Stomach (tissue), 9 donors: Measurements from ENCODE around the gene SLC32A1. TPM values are rescaled to one million over a fixed set of nuclear protein-coding genes. Genes with fewer than 3 reads are reported as not detected.

Experiments used
- DNase-seq, 2 donors: peaks; one replicate each; pipeline versions ENCODE4 v3.0.0 to v3.0.0-alpha.2; 2013 to 2019
- H3K27ac ChIP-seq, 5 donors: fragments of 200-600 bp in 4 of 5; sonication (generic) in 4 of 5; one replicate each; pipeline ENCODE4 v1.5.1; 2013 to 2019; ENCODE audit warnings: mild to moderate bottlenecking in 1 of 5, moderate library complexity in 1 of 5
- H3K27me3 ChIP-seq, 3 donors: fragments of 200-600 bp; sonication (generic); one replicate each; pipeline ENCODE4 v1.5.1; 2017 to 2019; ENCODE audit warnings: mixed run types in 1 of 3
- H3K36me3 ChIP-seq, 4 donors: fragments of 200-600 bp; sonication (generic); 1 replicate in 3 of 4; 2 replicates in 1 of 4; pipeline ENCODE4 v1.5.1; 2016 to 2019
- H3K4me1 ChIP-seq, 4 donors: fragments of 200-600 bp; sonication (generic); one replicate each; pipeline ENCODE4 v1.5.1; 2016 to 2019
- H3K4me3 ChIP-seq, 4 donors: fragments of 200-600 bp; sonication (generic) in 3 of 4; one replicate each; pipeline ENCODE4 v1.5.1; 2016 to 2019; ENCODE audit warnings: mild to moderate bottlenecking in 1 of 4
- H3K9me3 ChIP-seq, 4 donors: fragments of 200-600 bp; sonication (generic); one replicate each; pipeline ENCODE4 v1.5.1; 2016 to 2019
- EP300 ChIP-seq: sonication (generic); formaldehyde crosslinking; IDR thresholded peaks from one replicate; pipeline ENCODE4 v1.6.1; 2017; ENCODE audit warnings: antibody characterized with exemption
- POLR2A ChIP-seq, 4 donors: fragments of 450-650 bp; IDR thresholded peaks; one replicate each; pipeline ENCODE4 v1.6.1; 2016; ENCODE audit warnings: antibody characterized with exemption in 4 of 4, control low read depth in 2 of 4, mild to moderate bottlenecking in 1 of 4, moderate library complexity in 1 of 4
- POLR2AphosphoS5 ChIP-seq, 3 donors: sonication (generic); formaldehyde crosslinking; IDR thresholded peaks; one replicate each; pipeline ENCODE4 v1.6.1; 2016; ENCODE audit warnings: antibody characterized with exemption in 3 of 3
- WGBS, 5 donors: extraction: QIAGEN DNeasy Blood & Tissue Kit in 3 of 5; methylation state at CpG; one replicate each; pipeline versions ENCODE4 v1.1.5 to v1.1.7; 2013 to 2018; 5-methylcytosine and 5-hydroxymethylcytosine counted together
- intact Hi-C: fragments of 100-400 bp; cut with DNase I; formaldehyde crosslinking; loops from one replicate; pipeline ENCODE4 v1.15.1; 2023; ENCODE audit warnings: low total_unique reads
- polyA plus RNA-seq, 3 donors: library from polyadenylated mRNA; stranded (reverse); fragments of 200-250 nt; gene quantifications; one replicate each; pipeline ENCODE4 v1.2.3, GENCODE V29; 2013
- total RNA-seq, 5 donors: library from RNA; depleted of rRNA; stranded (reverse); fragments of >200 nt; gene quantifications; one replicate each; pipeline versions ENCODE4 v1.1.0 to v1.2.3, GENCODE V29; 2014 to 2016
- TF ChIP-seq, protein P1 (sequence below), 7 experiments: fragments of 450-650 bp in 4 of 7; fragments of 200-600 bp in 3 of 7; sonication (generic) in 3 of 7; IDR thresholded peaks; one replicate each; pipeline ENCODE4 v1.5.1; 2016 to 2019; ENCODE audit warnings: antibody characterized with exemption in 7 of 7, control low read depth in 2 of 7, mild to moderate bottlenecking in 1 of 7
- donor health status: healthy with polysubstance abuse.
- donor health status: Bipolar disorder and iron deficiency.
- donor health status: healthy.

Gene SLC32A1
- total and polyA plus RNA-seq, 8 donors, result not detected

DNA sequence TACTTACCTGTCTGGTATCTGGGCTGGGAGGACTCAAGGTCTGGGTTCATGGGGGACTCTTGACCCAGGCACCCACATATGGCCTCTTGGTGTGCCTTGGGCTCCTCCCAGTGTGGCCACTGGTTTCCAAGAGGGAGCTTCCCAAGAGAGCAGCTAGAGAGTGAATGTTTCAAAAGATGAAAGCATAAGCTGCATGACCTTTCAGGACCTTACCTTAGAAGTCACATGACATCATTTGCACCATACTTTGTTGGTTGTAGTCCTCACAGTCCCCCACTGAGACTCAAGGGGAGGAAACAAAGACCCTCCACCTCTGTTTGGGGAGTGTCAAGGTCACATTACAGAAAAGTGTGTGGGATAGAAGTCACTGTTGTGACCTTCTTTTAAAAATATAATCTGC lies 37.9 kb downstream of the SLC32A1 start:
- Histone ChIP-seq H3K27me3 (no peaks in the 10 kb centered on the region), H3K4me1 (peaks cover 0 to 9% (median 3%) of the 10 kb centered on the region in 4 donors), H3K27ac (no peak overlapping the region), H3K4me3 (no peak overlapping the region), H3K36me3 (peaks cover 39 to 100% (median 99%) of the 10 kb centered on the region in 4 donors), H3K9me3 (no peaks in the 10 kb centered on the region)
- no peak for DNase-seq
- intact Hi-C loops, result no loop called here
- no peak for TF ChIP-seq POLR2A (IDR thresholded peaks at IDR 0.05)
- no peak for TF ChIP-seq EP300
- no peak for TF ChIP-seq POLR2AphosphoS5 (IDR thresholded peaks at IDR 0.05)
- TF ChIP-seq, protein P1, sequence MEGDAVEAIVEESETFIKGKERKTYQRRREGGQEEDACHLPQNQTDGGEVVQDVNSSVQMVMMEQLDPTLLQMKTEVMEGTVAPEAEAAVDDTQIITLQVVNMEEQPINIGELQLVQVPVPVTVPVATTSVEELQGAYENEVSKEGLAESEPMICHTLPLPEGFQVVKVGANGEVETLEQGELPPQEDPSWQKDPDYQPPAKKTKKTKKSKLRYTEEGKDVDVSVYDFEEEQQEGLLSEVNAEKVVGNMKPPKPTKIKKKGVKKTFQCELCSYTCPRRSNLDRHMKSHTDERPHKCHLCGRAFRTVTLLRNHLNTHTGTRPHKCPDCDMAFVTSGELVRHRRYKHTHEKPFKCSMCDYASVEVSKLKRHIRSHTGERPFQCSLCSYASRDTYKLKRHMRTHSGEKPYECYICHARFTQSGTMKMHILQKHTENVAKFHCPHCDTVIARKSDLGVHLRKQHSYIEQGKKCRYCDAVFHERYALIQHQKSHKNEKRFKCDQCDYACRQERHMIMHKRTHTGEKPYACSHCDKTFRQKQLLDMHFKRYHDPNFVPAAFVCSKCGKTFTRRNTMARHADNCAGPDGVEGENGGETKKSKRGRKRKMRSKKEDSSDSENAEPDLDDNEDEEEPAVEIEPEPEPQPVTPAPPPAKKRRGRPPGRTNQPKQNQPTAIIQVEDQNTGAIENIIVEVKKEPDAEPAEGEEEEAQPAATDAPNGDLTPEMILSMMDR (IDR thresholded peaks at IDR 0.05), result no peak

DNA sequence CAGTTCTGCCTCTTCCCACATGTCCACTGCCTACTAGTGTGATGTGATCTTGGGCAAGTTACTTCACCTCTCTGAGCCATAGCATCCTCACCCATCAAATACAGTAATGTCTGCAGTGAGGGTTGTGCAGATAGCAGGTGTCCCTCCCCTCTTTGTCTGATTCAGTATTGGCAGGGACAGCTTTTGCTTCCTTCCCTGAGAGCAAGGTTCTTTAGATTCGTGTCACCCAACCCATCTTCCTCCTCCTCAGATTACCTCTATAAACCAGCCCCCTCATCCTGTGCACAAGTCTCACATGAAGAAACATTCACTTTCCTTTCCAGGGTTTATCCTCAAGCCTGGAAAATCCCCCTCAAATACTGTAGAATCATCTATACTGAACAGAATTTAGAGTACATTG lies 39.3 kb downstream of the SLC32A1 start:
- intact Hi-C loops, result no loop called here
- TF ChIP-seq, protein P1 (IDR thresholded peaks at IDR 0.05), result no peak
- TF ChIP-seq EP300, result no peak
- TF ChIP-seq POLR2A (IDR thresholded peaks at IDR 0.05), result no peak
- no peak for TF ChIP-seq POLR2AphosphoS5 (IDR thresholded peaks at IDR 0.05)
- H3K27ac ChIP-seq, result no peak overlapping the region
- peaks cover 48 to 100% (median 99%) of the 10 kb centered on the region in 4 donors for H3K36me3 ChIP-seq
- no peaks in the 10 kb centered on the region for H3K9me3 ChIP-seq
- H3K4me3 ChIP-seq, result no peak overlapping the region
- no peak for DNase-seq
- 63 to 85% (median 83%) methylated on average over 1 of the region's 1 CpG for WGBS, 5 donors
- no peaks in the 10 kb centered on the region for H3K27me3 ChIP-seq
- H3K4me1 ChIP-seq, result peaks cover 0 to 9% (median 3%) of the 10 kb centered on the region in 4 donors

DNA sequence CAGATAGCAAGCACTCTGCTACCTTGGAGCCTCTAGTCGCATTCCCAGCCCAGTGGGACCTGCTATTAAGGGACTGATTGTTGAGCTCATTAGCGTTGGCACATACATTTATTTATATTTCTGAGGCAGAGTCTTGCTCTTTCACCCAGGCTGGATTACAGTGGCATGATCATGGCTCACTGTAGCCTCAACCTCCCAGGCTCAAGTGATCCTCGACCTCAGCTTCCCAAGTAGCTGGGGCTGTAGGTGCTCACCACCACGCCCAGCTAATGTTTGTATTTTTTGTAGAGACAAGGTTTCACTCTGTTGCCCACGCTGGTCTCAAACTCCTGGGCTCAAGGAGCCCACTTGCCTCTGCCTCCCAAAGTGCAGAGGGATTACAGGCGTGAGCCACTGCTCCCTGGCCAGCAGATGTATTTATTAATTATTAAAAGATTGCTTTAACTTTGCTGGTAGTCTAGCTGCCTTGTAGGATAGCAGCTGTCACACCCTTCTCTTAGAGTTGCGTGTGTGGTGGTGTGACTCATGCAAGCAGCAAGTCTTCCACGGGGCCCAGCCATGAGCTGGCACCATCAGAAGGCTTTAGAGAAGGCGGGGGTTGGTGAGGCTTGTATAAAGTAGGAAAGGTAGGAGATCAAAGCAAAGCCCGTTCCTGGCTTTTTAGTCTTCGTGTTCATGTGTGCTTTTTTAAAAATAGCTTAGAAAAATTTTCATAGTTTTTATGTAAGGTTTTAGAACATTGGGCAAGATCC lies 40.5 kb downstream of the SLC32A1 start:
- H3K27ac ChIP-seq, result no peak overlapping the region

DNA sequence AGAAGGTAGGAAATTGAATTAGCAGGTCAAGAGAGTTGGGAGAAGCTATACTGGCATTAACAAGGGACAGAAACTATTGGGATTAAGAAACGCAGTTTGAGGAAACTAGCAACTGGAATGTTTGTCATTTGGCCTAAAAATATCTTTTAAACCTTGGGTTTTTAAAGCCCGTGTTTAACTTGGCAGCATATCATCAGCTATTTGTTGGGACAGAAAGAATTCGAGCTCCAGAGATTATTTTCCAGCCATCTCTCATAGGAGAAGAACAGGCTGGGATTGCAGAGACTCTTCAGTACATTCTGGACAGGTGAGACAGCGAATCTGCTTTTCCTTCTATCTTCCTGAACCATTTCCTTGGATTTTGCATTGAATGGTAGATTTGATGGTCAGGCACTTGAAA lies 41.8 kb downstream of the SLC32A1 start:
- no peak for DNase-seq
- 39 to 62% (median 51%) methylated on average over 4 of the region's 4 CpGs for WGBS, 5 donors
- TF ChIP-seq, protein P1 (IDR thresholded peaks at IDR 0.05), result no peak
- TF ChIP-seq POLR2AphosphoS5 (IDR thresholded peaks at IDR 0.05) (no peak), EP300 (no peak), POLR2A (IDR thresholded peaks at IDR 0.05) (no peak)
- Histone ChIP-seq H3K9me3 (no peaks in the 10 kb centered on the region), H3K27ac (no peak overlapping the region), H3K36me3 (peaks cover 61 to 100% (median 99%) of the 10 kb centered on the region in 4 donors), H3K4me1 (peaks cover 0 to 9% (median 3%) of the 10 kb centered on the region in 4 donors), H3K27me3 (no peaks in the 10 kb centered on the region), H3K4me3 (no peak overlapping the region)
- intact Hi-C loops, result no loop called here

More for the DNA sequence above, 40.5 kb downstream of the SLC32A1 start:
- H3K27me3 ChIP-seq, result no peaks in the 10 kb centered on the region
- TF ChIP-seq EP300 (no peak), POLR2AphosphoS5 (IDR thresholded peaks at IDR 0.05) (peak in 1 of 3 donors; percentile 47)
- peaks cover 53 to 100% (median 99%) of the 10 kb centered on the region in 4 donors for H3K36me3 ChIP-seq
- peak; percentile 52 to 60 for DNase-seq
- H3K4me1 ChIP-seq, result peaks cover 0 to 9% (median 3%) of the 10 kb centered on the region in 4 donors
- intact Hi-C loops, result no loop called here
- 50 to 66% (median 57%) methylated on average over 11 of the region's 11 CpGs for WGBS, 5 donors
- no peak overlapping the region for H3K4me3 ChIP-seq
- H3K9me3 ChIP-seq, result no peaks in the 10 kb centered on the region
